Measurements from ENCODE around the gene KRTAP10-2. TPM values are rescaled to one million over a fixed set of nuclear protein-coding genes. Genes with fewer than 3 reads are reported as not detected.
A peak's percentile ranks its signal among the peaks of the same experiment; 100 is the strongest.

Gene KRTAP10-2
- total RNA-seq, 6 experiments from 2014 or later = not detected

DNA sequence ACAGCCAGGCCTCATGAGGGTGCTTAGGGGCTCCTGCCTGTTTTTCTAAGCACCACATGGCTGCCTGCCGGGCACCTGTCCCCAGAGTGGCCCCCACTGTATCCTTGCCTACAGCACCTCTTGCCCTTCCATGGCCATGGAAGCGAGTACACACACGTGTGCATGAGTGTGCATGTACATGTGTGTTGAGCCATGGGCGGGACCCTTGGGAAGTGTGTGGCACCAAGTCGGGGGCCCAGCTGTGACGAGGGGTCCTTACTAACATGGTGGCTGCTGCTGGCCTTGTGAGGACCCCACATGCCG lies 37.1 kb downstream of the KRTAP10-2 start:
- intact Hi-C loops (cut with DNase I) = loop anchor here (10.0 kb wide), 2 partner anchors 271 to 281 kb away; no protein-coding TSS in a partner anchor
- no peak for TF ChIP-seq POLR2A (IDR thresholded peaks at IDR 0.05)
- TF ChIP-seq, protein P1, sequence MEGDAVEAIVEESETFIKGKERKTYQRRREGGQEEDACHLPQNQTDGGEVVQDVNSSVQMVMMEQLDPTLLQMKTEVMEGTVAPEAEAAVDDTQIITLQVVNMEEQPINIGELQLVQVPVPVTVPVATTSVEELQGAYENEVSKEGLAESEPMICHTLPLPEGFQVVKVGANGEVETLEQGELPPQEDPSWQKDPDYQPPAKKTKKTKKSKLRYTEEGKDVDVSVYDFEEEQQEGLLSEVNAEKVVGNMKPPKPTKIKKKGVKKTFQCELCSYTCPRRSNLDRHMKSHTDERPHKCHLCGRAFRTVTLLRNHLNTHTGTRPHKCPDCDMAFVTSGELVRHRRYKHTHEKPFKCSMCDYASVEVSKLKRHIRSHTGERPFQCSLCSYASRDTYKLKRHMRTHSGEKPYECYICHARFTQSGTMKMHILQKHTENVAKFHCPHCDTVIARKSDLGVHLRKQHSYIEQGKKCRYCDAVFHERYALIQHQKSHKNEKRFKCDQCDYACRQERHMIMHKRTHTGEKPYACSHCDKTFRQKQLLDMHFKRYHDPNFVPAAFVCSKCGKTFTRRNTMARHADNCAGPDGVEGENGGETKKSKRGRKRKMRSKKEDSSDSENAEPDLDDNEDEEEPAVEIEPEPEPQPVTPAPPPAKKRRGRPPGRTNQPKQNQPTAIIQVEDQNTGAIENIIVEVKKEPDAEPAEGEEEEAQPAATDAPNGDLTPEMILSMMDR (IDR thresholded peaks at IDR 0.05) = no peak
- no peaks in the 10 kb centered on the region for H3K27me3 ChIP-seq
- H3K4me1 ChIP-seq = no peaks in the 10 kb centered on the region
- peak in 1 of 3 donors; percentile 8 for DNase-seq
- no peaks in the 10 kb centered on the region for H3K9me3 ChIP-seq
- ATAC-seq = no peak
- no peaks in the 10 kb centered on the region for H3K36me3 ChIP-seq
- WGBS (ENCODE audit: insufficient coverage, low coverage, low lambda C conversion rate, missing lambda C conversion rate) = no CpG with 5 or more reads among the region's 7 CpGs
- H3K27ac ChIP-seq = no peak overlapping the region
- no peak overlapping the region for H3K4me3 ChIP-seq

DNA sequence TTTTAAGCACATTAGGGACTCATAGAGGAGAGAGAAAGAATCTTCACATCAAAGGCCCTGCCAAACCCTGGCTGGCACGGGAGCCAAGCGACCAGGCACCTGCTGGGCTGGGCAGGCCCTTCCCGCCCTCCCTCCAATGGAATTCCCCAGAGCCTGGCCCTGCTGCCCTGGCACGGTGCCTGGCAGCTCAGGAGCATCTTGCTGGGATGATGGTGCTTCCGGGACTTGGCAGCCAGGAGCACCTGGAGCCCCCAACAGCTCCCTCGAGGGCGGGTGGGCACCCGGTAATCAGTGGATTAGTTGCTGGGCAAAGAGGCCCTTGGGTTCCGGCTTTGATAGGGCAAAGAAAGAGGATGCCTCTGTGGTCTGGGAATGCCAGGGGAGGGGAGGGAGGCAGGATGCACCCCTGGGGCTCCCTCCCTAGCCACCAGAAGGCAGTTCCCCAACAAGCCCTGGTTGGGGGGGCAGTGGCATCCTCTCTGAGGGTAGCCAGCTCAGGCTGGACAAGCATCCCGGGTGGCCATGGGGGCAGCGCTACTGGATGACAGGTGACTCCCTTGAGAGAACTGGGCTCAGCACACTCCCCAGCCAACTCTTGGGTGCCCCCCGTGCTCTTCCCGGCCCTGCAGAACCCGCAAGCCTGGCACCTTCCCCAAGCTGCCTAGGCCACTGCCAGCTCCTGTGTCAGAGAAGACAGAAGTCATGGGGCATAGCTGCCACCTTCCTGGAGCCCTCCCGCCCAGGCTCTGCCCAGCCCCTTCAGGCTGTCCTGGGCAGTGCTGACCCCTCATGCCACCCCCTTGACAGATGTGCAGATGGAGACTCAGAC lies 37.7 kb downstream of the KRTAP10-2 start:
- no peak overlapping the region for H3K27ac ChIP-seq
- no peak overlapping the region for H3K4me3 ChIP-seq
- intact Hi-C loops (cut with DNase I) = loop anchor here (10.0 kb wide), 2 partner anchors 271 to 281 kb away; no protein-coding TSS in a partner anchor
- no peaks in the 10 kb centered on the region for H3K27me3 ChIP-seq
- ATAC-seq (peak in 1 of 4 donors; percentile 10), DNase-seq (peak in 1 of 3 donors; percentile 47)
- WGBS (ENCODE audit: insufficient coverage, low coverage, low lambda C conversion rate, missing lambda C conversion rate) = 40% methylated on average over 1 of the region's 15 CpGs
- TF ChIP-seq, protein P1 (IDR thresholded peaks at IDR 0.05) = no peak
- TF ChIP-seq POLR2A (IDR thresholded peaks at IDR 0.05) = no peak
- no peaks in the 10 kb centered on the region for H3K36me3 ChIP-seq
- H3K4me1 ChIP-seq = peaks cover 0 to under 1% (median under 1%) of the 10 kb centered on the region in 4 donors
- H3K9me3 ChIP-seq = no peaks in the 10 kb centered on the region

DNA sequence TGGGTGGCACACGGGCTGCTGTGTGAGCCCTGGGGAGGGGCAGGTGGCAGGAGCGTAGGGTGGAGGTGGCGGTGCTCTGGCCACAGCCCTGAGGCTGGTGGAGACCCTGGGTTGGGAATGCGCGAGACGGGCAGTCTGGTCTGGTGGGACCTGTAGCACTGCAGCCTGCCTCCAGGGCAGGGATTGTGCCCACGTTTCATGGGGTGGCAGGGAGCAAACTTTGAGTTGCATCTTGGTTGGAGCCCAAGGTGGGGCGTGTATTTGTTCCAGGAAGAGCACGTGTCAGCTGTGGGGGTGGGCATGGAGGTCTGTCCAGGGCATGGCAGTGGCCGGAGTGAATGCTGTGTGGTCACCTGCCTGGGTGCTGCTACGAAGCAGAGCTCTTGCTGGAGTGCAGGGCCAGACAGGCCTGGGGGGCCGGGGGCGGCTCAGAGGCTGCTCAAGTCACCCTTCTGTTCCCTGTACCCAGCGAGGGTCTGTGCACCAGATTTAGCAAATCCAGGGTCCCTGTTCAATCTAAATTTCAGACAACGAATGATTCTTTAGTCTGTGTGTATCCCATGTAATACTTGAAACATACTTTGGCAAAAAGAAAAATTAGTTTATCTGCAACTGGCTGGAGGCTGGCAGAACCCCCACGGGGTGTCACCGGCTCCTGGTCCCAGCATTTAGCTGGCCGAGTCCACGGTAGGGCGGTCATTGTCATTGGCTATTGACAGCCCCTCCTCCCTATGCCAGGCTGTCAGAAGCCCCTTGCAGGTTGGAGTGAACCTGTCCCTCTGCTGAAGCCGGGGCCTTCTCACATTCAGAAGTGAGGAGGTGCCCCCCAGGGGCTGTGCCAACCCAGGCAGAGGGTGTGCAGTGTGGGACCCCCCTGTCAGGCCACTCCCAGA lies 38.6 kb downstream of the KRTAP10-2 start:
- peak in 1 of 3 donors; percentile 19 for DNase-seq
- intact Hi-C loops (cut with DNase I) = loop anchor here (10.0 kb wide), 2 partner anchors 272 to 282 kb away; no protein-coding TSS in a partner anchor

DNA sequence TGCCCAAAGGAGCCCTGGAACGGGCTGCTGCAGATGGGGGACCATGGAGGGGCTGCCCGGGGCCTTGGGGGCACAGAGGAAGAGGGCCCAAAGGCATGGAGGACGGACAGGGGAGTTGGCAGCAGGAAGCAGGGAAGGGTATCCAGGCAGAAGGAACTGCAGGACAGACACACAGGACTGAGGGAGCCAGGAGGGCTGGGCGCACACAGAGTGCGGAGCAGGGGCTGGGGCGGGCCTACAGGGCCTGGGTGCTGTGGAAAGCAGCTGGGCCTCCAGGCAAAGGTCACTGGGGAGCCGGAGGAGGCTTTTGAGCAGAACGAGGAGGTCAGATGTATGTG lies 39.4 kb downstream of the KRTAP10-2 start:
- TF ChIP-seq, protein P1 (IDR thresholded peaks at IDR 0.05) = no peak
- no peak for TF ChIP-seq POLR2A (IDR thresholded peaks at IDR 0.05)
- DNase-seq (peak in 2 of 3 donors; percentile 8 to 56), ATAC-seq (no peak)
- H3K36me3 ChIP-seq = no peaks in the 10 kb centered on the region
- peaks cover 0 to 4% (median 2%) of the 10 kb centered on the region in 4 donors for H3K4me1 ChIP-seq
- 71% methylated on average over 8 of the region's 8 CpGs for WGBS (ENCODE audit: insufficient coverage, low coverage, low lambda C conversion rate, missing lambda C conversion rate)
- H3K4me3 ChIP-seq = no peak overlapping the region
- no peak overlapping the region for H3K27ac ChIP-seq
- no peaks in the 10 kb centered on the region for H3K9me3 ChIP-seq
- H3K27me3 ChIP-seq = no peaks in the 10 kb centered on the region
- intact Hi-C loops (cut with DNase I) = loop anchor here (10.0 kb wide), 2 partner anchors 273 to 283 kb away; no protein-coding TSS in a partner anchor

More for the DNA sequence above, 38.6 kb downstream of the KRTAP10-2 start:
- no peak for TF ChIP-seq POLR2A (IDR thresholded peaks at IDR 0.05)
- TF ChIP-seq, protein P1 (IDR thresholded peaks at IDR 0.05) = no peak
- Histone ChIP-seq H3K9me3 (no peaks in the 10 kb centered on the region), H3K27me3 (no peaks in the 10 kb centered on the region), H3K4me1 (peaks cover 0 to 4% (median 2%) of the 10 kb centered on the region in 4 donors), H3K27ac (no peak overlapping the region), H3K36me3 (no peaks in the 10 kb centered on the region), H3K4me3 (no peak overlapping the region)
- WGBS (ENCODE audit: insufficient coverage, low coverage, low lambda C conversion rate, missing lambda C conversion rate) = 62% methylated on average over 10 of the region's 21 CpGs
- no peak for ATAC-seq
